HepG2 (cell line): Measurements from ENCODE around the gene SLC6A8. TPM values are rescaled to one million over a fixed set of nuclear protein-coding genes. Genes with fewer than 3 reads are reported as not detected.

ENCODE experiments used
- ATAC-seq: fragments of 200-7000 bp; cut with Tn5 transposase; 3 replicates; pipeline ENCODE4 v1.9.1; 2020; ENCODE audit warnings: mild to moderate bottlenecking, moderate library complexity
- BruUV-seq: library from RNA; stranded (reverse); fragments of 400-500 nt; replicated peaks from 2 replicates; lab custom pipeline; 2021; lab: Mats Ljungman, UMichigan
- CTCF ChIA-PET: fragments of 300-600 bp; formaldehyde crosslinking; extraction: SDS; loops from one replicate; lab custom pipeline; 2021; ENCODE audit warnings: low total read pairs, inconsistent platforms, low intra/inter-chr PET ratio; lab: Yijun Ruan, JAX
- POLR2A ChIA-PET: fragments of 350-600 bp; sonication (Branson Sonifier 250); formaldehyde crosslinking; loops from one replicate; lab custom pipeline; 2020; ENCODE audit warnings: antibody characterized with exemption, inconsistent platforms; lab: Yijun Ruan, JAX
- DNase-seq: peaks from one replicate; pipeline ENCODE4 v3.0.0-alpha.2; 2015; ENCODE audit warnings: low spot score
- FAIRE-seq: peaks from 3 replicates; lab custom pipeline; 2011; peaks lifted over from hg19 to GRCh38; lab: Jason Lieb, UNC
- H2AFZ ChIP-seq: one replicate; pipeline ENCODE4 v1.6.1; 2011; ENCODE audit warnings: low read length, inconsistent platforms
- H3K27ac ChIP-seq: fragments of 300-600 bp; 3 replicates; pipeline ENCODE4 v1.8.0; 2011; ENCODE audit warnings: mixed run types, mild to moderate bottlenecking, mixed read lengths, low read length, inconsistent platforms; ENCODE audit not compliant: insufficient read depth; ENCODE audit errors: extremely low read length
- H3K27me3 ChIP-seq, 2 experiments: fragments of 200-600 bp in 1 of 2; 2 replicates in 1 of 2; 3 replicates in 1 of 2; pipeline versions ENCODE4 v1.6.0 to v1.8.0; 2011; ENCODE audit warnings: low read length in 2 of 2, mild to moderate bottlenecking in 2 of 2, moderate library complexity in 2 of 2, inconsistent platforms in 1 of 2; ENCODE audit not compliant: insufficient read depth in 2 of 2, control insufficient read depth in 1 of 2
- H3K36me3 ChIP-seq, 2 experiments: fragments of 200-600 bp in 1 of 2; replicated peaks in 1 of 2; 2 replicates in 1 of 2; 3 replicates in 1 of 2; pipeline versions ENCODE4 v1.5.1 to v1.8.0; 2011; ENCODE audit warnings: low read length in 2 of 2, inconsistent platforms in 1 of 2; ENCODE audit not compliant: insufficient read depth in 2 of 2, control insufficient read depth in 1 of 2
- H3K4me1 ChIP-seq: 2 replicates; pipeline ENCODE4 v1.5.1; 2012; ENCODE audit warnings: low read length, inconsistent platforms; ENCODE audit not compliant: insufficient read depth
- H3K4me2 ChIP-seq: 2 replicates; pipeline ENCODE4 v1.6.0; 2011; ENCODE audit warnings: low read depth, low read length, inconsistent platforms
- H3K4me3 ChIP-seq, 3 experiments: fragments of 200-600 bp in 1 of 3; sonication (generic), shearing (Covaris generic) in 1 of 3; replicated peaks in 1 of 3; 2 replicates each; pipeline ENCODE4 v1.5.1; 2011 to 2016; ENCODE audit warnings: low read length in 3 of 3, inconsistent platforms in 2 of 3, low read depth in 2 of 3, mild to moderate bottlenecking in 2 of 3, control low read depth in 1 of 3, mixed read lengths in 1 of 3; ENCODE audit not compliant: insufficient read depth in 1 of 3
- H3K79me2 ChIP-seq: one replicate; pipeline ENCODE4 v1.6.1; 2011; ENCODE audit warnings: low read length, inconsistent platforms; ENCODE audit not compliant: insufficient read depth
- H3K9ac ChIP-seq: 2 replicates; pipeline ENCODE4 v1.6.0; 2011; ENCODE audit warnings: mild to moderate bottlenecking, low read depth, low read length, inconsistent platforms; ENCODE audit not compliant: insufficient read depth
- H3K9me3 ChIP-seq: 2 replicates; pipeline ENCODE4 v1.5.1; 2012; ENCODE audit warnings: mild to moderate bottlenecking, low read length
- H4K20me1 ChIP-seq: 2 replicates; pipeline ENCODE4 v1.6.0; 2011; ENCODE audit warnings: inconsistent platforms, mild to moderate bottlenecking, low read length, moderate library complexity; ENCODE audit not compliant: insufficient read depth
- KLF12 ChIP-seq: sonication (generic); formaldehyde crosslinking; IDR thresholded peaks from 2 replicates; pipeline ENCODE4 v1.4.0; 2020; ENCODE audit warnings: missing genetic modification reagents, borderline replicate concordance
- PAWR ChIP-seq: sonication (generic); formaldehyde crosslinking; IDR thresholded peaks from 2 replicates; pipeline ENCODE4 v1.4.0; 2020; ENCODE audit warnings: missing genetic modification reagents, mild to moderate bottlenecking, borderline replicate concordance
- PBX3 ChIP-seq: sonication (generic); formaldehyde crosslinking; IDR thresholded peaks from 2 replicates; pipeline ENCODE4 v1.8.1; 2023; ENCODE audit warnings: missing genetic modification reagents, inconsistent platforms, borderline replicate concordance
- TCF7 ChIP-seq: sonication (generic); IDR thresholded peaks from 2 replicates; pipeline ENCODE4 v1.6.1; 2016; ENCODE audit warnings: antibody characterized with exemption, low read depth
- ZFP36L2 ChIP-seq: sonication (generic); formaldehyde crosslinking; IDR thresholded peaks from 2 replicates; pipeline ENCODE4 v1.4.0; 2020; ENCODE audit warnings: missing genetic modification reagents
- ZNF230 ChIP-seq: sonication (generic); formaldehyde crosslinking; IDR thresholded peaks from 2 replicates; pipeline ENCODE4 v1.4.0; 2020; ENCODE audit warnings: mild to moderate bottlenecking, missing genetic modification reagents
- ZNF367 ChIP-seq: sonication (generic); formaldehyde crosslinking; IDR thresholded peaks from 2 replicates; pipeline ENCODE4 v1.4.0; 2020; ENCODE audit warnings: missing genetic modification reagents, borderline replicate concordance
- ZNF496 ChIP-seq: sonication (generic); formaldehyde crosslinking; IDR thresholded peaks from 2 replicates; pipeline ENCODE4 v1.8.1; 2023; ENCODE audit warnings: mild to moderate bottlenecking, moderate library complexity, missing genetic modification reagents; ENCODE audit not compliant: insufficient replicate concordance
- WGBS: methylation state at CpG from one replicate; pipeline ENCODE4 v1.1.6; 2017; ENCODE audit warnings: low lambda C conversion rate; 5-methylcytosine and 5-hydroxymethylcytosine counted together
- in situ Hi-C: cut with HindIII; loops from 2 replicates; pipeline ENCODE4 v1.10.0; 2017; ENCODE audit warnings: low pct_unique_long_range_greater_than_20kb; ENCODE audit not compliant: extremely low pct_ligation_motif_present
- intact Hi-C: fragments of 100-400 bp; cut with micrococcal nuclease; formaldehyde crosslinking; loops from one replicate; pipeline ENCODE4 v1.10.0; 2022; ENCODE audit not compliant: unreplicated experiment
- polyA plus RNA-seq, 8 experiments: library from polyadenylated mRNA; depleted of rRNA in 3 of 8; stranded (reverse) in 7 of 8; unstranded in 1 of 8; fragments of >200 nt; fragmentation: Illumina TruSeq in 4 of 8; extraction: Trizol in 4 of 8; gene quantifications; 2 replicates each; pipeline versions ENCODE4 v1.2.1 to v1.2.3, GENCODE V29; 2011 to 2016; ENCODE audit warnings: low read depth in 4 of 8, missing spikeins in 1 of 8, mixed read lengths in 1 of 8; ENCODE audit not compliant: insufficient read depth in 1 of 8
- total RNA-seq, 5 experiments: library from RNA; depleted of rRNA; stranded (reverse); fragments of >200 nt; fragmentation: Illumina TruSeq; extraction: Trizol; gene quantifications; 2 replicates each; pipeline ENCODE4 v1.2.3, GENCODE V29; 2016; ENCODE audit warnings: low read depth in 1 of 5
- TF ChIP-seq, protein P1 (sequence below): sonication (generic); formaldehyde crosslinking; IDR thresholded peaks from 2 replicates; pipeline ENCODE4 v1.8.0; 2022; ENCODE audit warnings: low read depth, missing genetic modification reagents
- TF ChIP-seq, protein P2 (sequence below): sonication (generic); formaldehyde crosslinking; IDR thresholded peaks from 2 replicates; pipeline ENCODE4 v1.8.0; 2022; ENCODE audit warnings: missing genetic modification reagents, mild to moderate bottlenecking, inconsistent platforms, borderline replicate concordance
- TF ChIP-seq, protein P3 (sequence below): sonication (generic); formaldehyde crosslinking; IDR thresholded peaks from 2 replicates; pipeline ENCODE4 v1.4.0; 2020; ENCODE audit warnings: missing genetic modification reagents
- TF ChIP-seq, protein P4 (sequence below): sonication (generic); formaldehyde crosslinking; IDR thresholded peaks from one replicate; pipeline ENCODE4 v1.5.1; 2020; ENCODE audit warnings: mild to moderate bottlenecking, missing genetic modification reagents; ENCODE audit errors: not compliant biosample characterization

The SLC6A8 gene
- total and polyA plus RNA-seq, 2 of the 13 experiments (the other 11 are each of a cell fraction or from before 2014, with no cell fraction given) = 13.9 to 176 TPM

DNA sequence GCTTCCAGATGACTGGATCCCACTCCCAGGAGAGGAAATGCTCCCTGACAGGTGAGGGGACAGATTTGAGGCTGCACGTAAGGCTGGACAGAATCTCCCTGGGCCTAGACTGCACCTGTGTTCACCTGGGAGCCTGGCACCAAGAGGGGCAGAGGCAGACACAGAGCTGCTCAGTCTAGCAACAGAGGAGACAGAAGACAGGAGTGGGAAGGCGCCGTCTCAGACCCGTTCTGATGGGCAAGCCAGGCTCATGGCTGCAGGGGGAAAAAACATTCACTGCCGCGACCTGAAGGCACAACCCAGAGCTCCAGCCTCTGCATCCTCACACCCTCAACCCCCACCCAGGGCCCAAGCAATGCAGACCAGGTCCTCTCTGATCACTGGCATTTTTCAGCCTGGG, 19.7 kb downstream of the SLC6A8 start:
- Histone ChIP-seq H3K27ac (no peak overlapping the region), H3K27me3 (no peaks in the 10 kb centered on the region), H3K4me3 (no peak overlapping the region), H4K20me1 (no peaks in the 10 kb centered on the region), H2AFZ (no peak overlapping the region), H3K79me2 (peaks cover 2% of the 10 kb centered on the region), H3K9me3 (no peaks in the 10 kb centered on the region), H3K9ac (no peak overlapping the region), H3K4me1 (no peaks in the 10 kb centered on the region), H3K36me3 (peaks cover 7 to 9% of the 10 kb centered on the region in 2 experiments; a peak in 3 of 5 replicates), H3K4me2 (no peak overlapping the region)
- CTCF ChIA-PET = no interaction called here
- intact Hi-C loops = no loop called here
- POLR2A ChIA-PET = no interaction called here
- no peak for ATAC-seq
- in situ Hi-C loops = no loop called here
- 100% methylated on average over 4 of the region's 6 CpGs for WGBS
- no TSS peak for BruUV-seq
- no peak for FAIRE-seq
- no peak for DNase-seq
- TF ChIP-seq, protein P1, sequence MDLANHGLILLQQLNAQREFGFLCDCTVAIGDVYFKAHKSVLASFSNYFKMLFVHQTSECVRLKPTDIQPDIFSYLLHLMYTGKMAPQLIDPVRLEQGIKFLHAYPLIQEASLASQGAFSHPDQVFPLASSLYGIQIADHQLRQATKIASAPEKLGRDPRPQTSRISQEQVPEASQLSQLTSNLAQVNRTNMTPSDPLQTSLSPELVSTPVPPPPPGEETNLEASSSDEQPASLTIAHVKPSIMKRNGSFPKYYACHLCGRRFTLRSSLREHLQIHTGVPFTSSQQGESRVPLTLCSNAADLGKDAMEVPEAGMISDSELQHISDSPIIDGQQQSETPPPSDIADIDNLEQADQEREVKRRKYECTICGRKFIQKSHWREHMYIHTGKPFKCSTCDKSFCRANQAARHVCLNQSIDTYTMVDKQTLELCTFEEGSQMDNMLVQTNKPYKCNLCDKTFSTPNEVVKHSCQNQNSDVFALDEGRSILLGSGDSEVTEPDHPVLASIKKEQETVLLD (CRISPR knock-in tag) = no peak
- no peak for TF ChIP-seq ZFP36L2 (CRISPR knock-in tag)
- TF ChIP-seq, protein P2, sequence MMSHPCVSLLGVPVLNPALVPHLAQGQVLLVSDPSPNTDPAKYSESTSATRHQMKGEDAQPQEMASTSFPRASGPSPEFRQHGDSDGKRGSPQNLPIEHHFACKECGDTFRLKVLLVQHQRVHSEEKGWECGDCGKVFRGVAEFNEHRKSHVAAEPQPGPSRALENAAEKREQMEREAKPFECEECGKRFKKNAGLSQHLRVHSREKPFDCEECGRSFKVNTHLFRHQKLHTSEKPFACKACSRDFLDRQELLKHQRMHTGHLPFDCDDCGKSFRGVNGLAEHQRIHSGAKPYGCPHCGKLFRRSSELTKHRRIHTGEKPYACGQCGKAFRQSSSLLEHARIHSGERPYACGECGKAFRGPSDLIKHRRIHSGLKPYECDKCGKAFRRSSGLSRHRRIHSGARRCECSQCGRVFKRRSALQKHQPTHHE = no peak
- TF ChIP-seq KLF12 (CRISPR knock-in tag) = no peak
- no peak for TF ChIP-seq PAWR (CRISPR knock-in tag)
- no peak for TF ChIP-seq TCF7
- TF ChIP-seq ZNF496 (CRISPR knock-in tag) = no peak
- TF ChIP-seq, protein P3, sequence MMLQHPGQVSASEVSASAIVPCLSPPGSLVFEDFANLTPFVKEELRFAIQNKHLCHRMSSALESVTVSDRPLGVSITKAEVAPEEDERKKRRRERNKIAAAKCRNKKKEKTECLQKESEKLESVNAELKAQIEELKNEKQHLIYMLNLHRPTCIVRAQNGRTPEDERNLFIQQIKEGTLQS (CRISPR knock-in tag) = no peak
- TF ChIP-seq ZNF230 (CRISPR knock-in tag) = no peak
- TF ChIP-seq PBX3 (CRISPR knock-in tag) = no peak
- no peak for TF ChIP-seq ZNF367 (CRISPR knock-in tag)
- TF ChIP-seq, protein P4, sequence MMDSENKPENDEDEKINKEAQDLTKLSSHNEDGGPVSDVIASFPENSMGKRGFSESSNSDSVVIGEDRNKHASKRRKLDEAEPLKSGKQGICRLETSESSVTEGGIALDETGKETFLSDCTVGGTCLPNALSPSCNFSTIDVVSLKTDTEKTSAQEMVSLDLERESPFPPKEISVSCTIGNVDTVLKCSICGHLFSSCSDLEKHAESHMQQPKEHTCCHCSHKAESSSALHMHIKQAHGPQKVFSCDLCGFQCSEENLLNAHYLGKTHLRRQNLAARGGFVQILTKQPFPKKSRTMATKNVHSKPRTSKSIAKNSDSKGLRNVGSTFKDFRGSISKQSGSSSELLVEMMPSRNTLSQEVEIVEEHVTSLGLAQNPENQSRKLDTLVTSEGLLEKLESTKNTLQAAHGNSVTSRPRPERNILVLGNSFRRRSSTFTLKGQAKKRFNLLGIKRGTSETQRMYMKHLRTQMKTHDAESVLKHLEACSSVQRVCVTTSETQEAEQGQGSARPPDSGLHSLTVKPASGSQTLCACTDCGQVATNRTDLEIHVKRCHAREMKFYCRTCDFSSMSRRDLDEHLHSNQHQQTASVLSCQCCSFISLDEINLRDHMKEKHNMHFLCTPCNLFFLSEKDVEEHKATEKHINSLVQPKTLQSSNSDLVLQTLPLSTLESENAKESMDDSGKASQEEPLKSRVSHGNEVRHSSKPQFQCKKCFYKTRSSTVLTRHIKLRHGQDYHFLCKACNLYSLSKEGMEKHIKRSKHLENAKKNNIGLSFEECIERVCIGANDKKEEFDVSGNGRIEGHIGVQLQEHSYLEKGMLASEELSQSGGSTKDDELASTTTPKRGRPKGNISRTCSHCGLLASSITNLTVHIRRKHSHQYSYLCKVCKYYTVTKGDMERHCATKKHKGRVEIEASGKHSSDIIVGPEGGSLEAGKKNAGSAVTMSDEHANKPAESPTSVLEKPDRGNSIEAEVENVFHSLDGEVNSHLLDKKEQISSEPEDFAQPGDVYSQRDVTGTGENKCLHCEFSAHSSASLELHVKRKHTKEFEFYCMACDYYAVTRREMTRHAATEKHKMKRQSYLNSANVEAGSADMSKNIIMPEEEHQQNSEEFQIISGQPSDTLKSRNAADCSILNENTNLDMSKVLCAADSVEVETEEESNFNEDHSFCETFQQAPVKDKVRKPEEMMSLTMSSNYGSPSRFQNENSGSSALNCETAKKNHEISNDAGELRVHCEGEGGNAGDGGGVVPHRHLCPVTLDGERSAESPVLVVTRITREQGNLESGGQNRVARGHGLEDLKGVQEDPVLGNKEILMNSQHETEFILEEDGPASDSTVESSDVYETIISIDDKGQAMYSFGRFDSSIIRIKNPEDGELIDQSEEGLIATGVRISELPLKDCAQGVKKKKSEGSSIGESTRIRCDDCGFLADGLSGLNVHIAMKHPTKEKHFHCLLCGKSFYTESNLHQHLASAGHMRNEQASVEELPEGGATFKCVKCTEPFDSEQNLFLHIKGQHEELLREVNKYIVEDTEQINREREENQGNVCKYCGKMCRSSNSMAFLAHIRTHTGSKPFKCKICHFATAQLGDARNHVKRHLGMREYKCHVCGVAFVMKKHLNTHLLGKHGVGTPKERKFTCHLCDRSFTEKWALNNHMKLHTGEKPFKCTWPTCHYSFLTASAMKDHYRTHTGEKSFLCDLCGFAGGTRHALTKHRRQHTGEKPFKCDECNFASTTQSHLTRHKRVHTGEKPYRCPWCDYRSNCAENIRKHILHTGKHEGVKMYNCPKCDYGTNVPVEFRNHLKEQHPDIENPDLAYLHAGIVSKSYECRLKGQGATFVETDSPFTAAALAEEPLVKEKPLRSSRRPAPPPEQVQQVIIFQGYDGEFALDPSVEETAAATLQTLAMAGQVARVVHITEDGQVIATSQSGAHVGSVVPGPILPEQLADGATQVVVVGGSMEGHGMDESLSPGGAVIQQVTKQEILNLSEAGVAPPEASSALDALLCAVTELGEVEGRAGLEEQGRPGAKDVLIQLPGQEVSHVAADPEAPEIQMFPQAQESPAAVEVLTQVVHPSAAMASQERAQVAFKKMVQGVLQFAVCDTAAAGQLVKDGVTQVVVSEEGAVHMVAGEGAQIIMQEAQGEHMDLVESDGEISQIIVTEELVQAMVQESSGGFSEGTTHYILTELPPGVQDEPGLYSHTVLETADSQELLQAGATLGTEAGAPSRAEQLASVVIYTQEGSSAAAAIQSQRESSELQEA (CRISPR knock-in tag) = no peak
